GM21825 (cell line): ENCODE data around the gene FN3KRP.
"Not testable (repeated sequence)": the region's sequence is repeated elsewhere in the genome, so short reads cannot be mapped to it uniquely, and the experiment has no call there.

ENCODE experiments used
- ATAC-seq: cut with Tn5 transposase; IDR thresholded peaks from one replicate; pipeline ENCODE4 v1.9.1; 2021; ENCODE audit warnings: mild to moderate bottlenecking, moderate library complexity; ENCODE audit not compliant: unreplicated experiment

Gene FN3KRP

DNA sequence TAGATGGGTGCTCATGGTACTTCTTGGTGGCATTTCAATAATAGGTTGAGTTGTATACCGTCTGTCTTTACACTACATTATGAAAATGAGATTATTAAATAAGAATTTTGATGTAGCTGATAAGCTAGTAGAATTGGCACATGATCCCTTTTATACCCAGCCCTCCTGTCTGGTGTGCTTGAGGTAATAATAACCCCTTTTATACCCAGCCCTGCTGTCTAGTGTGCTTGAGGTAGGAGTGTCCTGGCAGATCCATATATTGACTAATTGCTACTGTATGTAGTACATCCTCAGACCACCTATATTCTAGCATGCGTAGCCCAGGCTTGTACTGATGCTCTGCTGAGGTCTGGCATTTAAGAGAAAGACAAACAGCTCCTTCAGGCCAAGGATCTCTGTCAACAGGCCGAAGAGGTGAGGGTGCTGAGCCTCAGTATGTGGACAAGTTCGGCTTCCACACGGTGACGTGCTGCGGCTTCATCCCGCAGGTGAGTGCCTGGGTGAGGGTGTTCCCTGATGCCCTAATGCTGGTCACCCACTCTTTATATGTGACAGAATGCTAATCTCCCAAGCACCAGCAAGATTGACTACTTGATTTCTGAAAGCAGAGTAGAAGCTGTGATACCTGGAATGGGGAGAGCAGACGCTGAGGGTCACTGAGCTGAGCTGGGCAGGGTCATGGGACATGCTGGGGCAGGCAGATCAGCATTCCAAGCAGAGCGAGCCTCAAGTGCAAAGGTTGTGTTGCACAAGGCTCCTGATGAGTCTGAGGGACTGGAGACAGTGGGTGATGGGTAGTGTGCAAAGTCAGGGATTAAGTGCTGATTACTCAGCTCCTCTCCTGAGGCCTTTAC lies 24.6 kb downstream of the FN3KRP start:
- ATAC-seq, result no peak

GRCh38 chr17:82743344-82744219 lies 27.1 kb downstream of the FN3KRP start:
- ATAC-seq, result no peak

DNA sequence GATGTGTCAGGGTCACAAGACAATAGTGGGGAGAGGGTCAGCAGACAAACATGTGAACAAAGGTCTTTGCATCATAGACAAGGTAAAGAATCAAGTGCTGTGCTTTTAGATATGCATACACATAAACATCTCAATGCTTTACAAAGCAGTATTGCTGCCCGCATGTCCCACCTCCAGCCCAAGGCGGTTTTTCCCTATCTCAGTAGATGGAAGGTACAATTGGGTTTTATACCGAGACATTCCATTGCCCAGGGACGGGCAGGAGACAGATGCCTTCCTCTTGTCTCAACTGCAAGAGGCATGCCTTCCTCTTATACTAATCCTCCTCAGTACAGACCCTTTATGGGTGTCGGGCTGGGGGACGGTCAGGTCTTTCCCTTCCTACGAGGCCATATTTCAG lies 28.2 kb downstream of the FN3KRP start:
- not testable (repeated sequence) for ATAC-seq

- no peak for ATAC-seq
Measured at GRCh38 chr17:82745524-82745923, 29.0 kb downstream of the FN3KRP start.

DNA sequence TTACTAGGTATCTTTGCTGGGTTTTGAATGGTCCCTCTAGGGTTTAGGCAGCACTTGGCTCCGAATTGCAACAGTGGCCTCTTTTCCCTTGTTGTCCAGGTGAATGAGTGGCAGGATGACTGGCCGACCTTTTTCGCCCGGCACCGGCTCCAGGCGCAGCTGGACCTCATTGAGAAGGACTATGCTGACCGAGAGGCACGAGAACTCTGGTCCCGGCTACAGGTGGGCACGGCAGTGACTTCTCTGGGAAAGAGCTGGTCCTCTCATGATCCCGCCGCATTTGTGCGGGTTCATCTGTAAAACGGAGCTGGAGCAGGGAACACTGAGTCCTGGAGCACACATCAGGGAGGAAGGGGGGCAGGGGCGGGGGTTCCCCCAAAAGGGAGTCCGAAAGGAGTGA lies 32.2 kb downstream of the FN3KRP start:
- ATAC-seq, result no peak

- no peak for ATAC-seq
Measured at GRCh38 chr17:82750241-82750908, 33.9 kb downstream of the FN3KRP start.

DNA sequence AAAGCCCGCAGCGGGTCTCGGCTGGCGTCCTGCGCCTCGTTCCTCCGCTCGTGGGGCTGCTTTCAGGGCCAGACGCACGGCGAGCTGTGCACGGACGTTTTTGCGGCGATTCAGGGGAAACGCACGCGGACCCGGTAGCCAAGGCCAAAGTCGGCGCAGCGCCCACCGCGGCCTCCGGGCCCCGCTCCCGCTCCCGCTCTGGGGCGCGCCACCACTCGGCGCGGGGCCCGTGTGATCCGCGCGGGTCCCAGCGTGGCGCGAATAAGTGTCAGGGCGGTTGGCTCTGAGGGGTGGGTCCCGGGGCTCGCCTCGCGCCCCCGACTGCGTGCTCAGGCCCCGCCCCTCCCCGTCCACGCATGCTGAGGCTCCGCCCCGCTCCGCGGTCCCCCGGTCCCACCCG lies 34.7 kb downstream of the FN3KRP start:
- ATAC-seq, result peak; percentile 41

GRCh38 chr17:82751571-82752370 lies 35.3 kb downstream of the FN3KRP start, which contains the start of gene TBCD:
Gene TBCD, plus strand, starts transcription at chr17:82752065. Its CDS starts 129 bp downstream, at chr17:82752194.
- peak; percentile 63 for ATAC-seq

DNA sequence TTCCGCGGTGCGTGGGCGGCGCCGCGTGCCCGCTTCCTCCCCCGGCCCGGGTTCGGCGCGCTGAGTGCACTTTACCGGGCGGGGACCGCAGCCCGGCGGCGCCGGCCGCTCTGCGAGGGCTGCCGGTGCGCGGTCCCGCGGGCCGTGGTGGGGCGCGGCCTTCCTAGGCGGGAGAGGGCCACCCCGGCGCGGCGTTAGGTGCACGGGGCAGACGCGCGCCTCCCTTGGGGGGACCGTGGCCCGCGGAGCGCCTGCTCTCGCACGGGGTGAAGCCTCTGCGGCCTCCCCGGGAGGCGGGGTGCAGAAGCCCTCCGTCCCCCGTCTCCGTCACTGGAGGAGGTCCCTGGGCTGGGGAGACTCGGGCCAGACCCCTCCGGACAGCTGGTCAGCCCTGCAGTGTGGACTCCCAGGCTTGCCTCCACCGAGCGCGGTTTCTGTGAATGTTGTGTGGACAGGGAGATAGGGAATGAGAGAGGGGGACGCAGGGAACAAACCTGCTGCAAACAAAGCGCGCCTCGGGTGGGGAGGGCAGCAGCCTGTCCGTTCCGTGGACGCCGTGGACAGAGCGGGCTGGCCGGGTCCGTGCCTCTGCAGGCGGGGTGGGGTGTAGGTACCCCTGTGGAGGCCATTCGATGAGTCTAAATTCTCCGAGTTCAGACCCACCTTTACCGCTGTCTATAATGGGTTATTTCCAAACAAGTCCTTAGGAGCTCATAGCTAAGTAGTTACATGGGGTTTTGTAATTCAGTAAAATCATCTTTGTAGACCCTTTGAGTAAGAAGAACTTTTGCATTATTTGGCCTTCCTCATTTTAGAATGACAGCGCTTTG lies 36.1 kb downstream of the FN3KRP start:
- peak; percentile 29 for ATAC-seq

DNA sequence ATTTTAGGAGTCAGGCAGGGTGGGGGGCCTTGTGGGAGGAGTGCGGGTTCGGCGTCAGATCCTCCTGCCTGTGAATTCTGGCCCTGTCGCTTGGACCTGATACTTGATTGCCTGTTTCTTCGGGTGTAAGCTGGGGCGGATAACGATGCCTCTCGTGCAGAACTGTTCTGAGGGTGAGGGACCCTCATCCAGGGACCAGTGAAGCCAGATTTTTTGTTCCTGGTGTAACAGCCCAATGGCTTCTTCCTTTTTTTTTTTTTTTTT lies 36.6 kb downstream of the FN3KRP start:
- no peak for ATAC-seq

DNA sequence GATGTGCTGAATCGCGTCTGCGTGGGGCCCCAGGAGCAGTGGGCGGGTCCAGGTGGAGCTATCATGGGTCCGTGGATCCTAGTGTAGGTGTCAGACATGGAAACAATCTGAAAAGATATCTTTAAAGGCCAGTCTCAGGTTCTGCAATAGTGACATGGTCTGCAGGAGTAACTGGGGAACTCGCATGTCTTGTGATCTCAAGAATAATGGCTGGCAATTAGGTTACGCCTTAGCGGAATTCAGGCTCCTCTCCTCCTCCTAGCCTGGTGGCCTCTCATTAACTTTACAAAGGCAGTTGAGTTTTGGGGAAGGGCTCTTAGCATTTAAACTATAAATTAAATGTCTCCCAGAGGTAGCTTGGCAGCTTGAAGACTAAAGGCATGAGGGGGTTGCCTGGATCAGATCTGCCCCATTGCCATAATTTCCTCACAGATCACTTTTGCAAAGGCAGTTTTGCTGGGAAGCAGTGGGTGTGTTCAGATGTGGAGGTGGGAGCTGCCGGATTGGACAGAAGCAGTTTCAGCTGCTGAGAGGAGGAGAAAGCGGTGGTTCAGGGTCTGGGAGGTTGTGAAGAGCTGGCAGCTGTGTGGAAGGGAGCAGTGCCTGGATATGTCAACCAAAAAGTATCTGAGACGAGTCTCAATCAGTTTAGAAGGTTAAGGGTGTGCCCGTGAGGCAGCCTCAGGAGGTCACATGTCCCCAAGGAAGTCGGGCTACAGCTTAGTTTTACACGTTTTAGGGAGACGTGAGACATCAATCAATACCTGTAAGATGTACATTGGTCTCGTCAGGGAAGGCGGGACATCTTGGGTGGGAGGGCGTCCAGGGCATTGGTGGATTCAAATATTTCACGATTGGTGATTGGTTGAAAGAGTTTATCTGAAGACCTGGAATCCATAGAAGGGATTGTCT lies 38.0 kb downstream of the FN3KRP start:
- no peak for ATAC-seq

GRCh38 chr17:82756166-82756565 lies 39.7 kb downstream of the FN3KRP start:
- ATAC-seq, result no peak

- ATAC-seq, result no peak
Measured at GRCh38 chr17:82765371-82765770, 48.9 kb downstream of the FN3KRP start.

DNA sequence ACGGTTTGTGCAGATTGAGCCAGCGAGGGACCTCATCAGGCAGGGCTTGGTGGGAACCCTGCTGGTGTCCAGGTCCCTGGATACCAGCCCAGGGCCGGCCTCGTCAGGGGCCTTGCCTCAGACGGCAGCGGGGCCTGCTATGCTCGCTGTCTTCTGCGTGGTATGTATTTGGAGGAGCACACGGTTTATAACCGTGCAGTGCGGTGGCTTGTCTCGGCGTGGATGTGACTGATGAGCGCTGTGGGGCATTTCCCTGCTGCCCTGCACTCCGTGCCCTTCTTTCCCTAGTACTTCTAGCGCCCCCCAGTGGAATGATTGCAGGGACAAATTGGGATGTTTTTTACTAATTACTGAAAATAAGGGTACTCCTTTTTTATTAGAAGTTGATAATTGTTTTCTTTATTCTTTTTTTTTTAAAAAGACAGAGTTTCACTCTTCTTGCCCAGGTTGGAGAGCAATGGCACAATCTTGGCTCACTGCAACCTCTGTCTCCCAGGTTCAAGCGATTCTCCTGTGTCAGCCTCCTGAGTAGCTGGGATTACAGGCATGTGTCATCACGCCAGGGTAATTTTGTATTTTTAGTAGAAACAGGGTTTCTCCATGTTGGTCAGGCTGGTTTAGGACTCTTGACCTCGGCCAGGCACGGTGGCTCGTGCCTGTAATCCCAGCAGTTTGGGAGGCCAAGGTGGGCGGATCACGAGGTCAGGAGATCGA lies 50.7 kb downstream of the FN3KRP start:
- ATAC-seq, result no peak

- ATAC-seq, result no peak
Measured at GRCh38 chr17:82769041-82769440, 52.5 kb downstream of the FN3KRP start.

DNA sequence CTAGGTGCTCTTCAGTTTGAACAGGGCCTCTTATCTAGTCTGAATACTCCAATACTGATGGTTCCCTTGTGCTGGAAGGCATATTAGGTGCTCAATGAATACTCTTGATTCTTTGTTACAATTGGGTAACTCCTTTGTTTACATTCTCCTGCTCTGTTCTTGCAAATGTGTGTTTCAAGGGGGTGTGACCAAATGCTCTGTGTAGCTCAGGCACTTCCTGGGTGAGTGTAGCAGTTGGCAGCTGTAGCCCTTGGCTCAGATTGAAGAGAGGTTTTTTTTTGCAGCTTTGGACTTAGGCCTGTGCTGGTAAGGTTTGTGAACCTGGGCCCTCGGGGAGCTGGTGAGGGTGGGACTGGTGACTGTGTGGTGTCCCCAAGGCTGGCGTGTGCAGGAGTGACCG lies 55.5 kb downstream of the FN3KRP start:
- ATAC-seq, result no peak

DNA sequence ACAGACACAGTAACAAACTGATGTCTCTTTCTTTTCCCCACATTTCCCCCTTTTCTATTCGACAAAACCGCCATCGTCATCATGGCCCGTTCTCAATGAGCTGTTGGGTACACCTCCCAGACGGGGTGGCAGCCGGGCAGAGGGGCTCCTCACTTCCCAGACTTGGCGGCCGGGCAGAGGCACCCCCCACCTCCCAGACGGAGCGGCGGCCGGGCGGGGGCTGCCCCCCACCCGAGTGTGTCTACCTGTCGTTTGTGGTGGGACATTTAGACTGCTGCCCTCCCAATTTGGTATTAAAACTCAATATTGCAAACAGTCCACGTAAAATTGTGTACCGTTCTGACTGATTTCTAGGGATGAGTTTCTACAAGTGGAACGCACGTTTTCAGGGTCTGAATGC lies 58.0 kb downstream of the FN3KRP start:
- not testable (repeated sequence) for ATAC-seq
